ENCODE results near the gene BOD1L2. TPM values are rescaled to one million over a fixed set of nuclear protein-coding genes. Genes with fewer than 3 reads are reported as not detected.

BOD1L2 gene
- total RNA-seq, 2 experiments from 2014 or later = not detected

DNA sequence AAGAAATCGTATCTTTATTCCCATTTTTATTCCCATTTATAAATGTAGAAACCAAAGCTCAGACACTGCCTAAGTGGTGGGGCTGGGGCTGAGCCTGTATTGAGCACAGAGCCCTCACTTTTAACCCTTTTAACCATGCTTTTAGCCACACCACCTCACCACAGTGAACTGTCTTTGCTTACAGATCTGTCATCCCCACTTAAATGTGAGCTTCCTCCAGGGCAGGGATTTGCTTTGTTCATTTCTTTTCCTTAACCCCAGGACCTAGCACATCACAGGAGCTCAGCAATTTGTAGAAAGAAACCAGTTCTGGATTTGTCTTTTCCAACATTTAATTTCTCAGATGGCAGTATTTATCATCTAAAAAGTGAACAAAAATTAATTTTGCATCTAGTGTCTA lies 2.2 kb downstream of the BOD1L2 start:
- Mint-ChIP-seq H3K27ac (no peak overlapping the region), H3K27me3 (peaks cover 53% of the 10 kb centered on the region), H3K4me1 (ENCODE audit: low read depth) (no peaks in the 10 kb centered on the region), H3K9me3 (no peaks in the 10 kb centered on the region), H3K36me3 (ENCODE audit: low read depth) (no peaks in the 10 kb centered on the region), H3K4me3 (no peak overlapping the region)
- intact Hi-C loops (cut with DNase I, micrococcal nuclease) = no loop called here
- TF ChIP-seq, protein P1, sequence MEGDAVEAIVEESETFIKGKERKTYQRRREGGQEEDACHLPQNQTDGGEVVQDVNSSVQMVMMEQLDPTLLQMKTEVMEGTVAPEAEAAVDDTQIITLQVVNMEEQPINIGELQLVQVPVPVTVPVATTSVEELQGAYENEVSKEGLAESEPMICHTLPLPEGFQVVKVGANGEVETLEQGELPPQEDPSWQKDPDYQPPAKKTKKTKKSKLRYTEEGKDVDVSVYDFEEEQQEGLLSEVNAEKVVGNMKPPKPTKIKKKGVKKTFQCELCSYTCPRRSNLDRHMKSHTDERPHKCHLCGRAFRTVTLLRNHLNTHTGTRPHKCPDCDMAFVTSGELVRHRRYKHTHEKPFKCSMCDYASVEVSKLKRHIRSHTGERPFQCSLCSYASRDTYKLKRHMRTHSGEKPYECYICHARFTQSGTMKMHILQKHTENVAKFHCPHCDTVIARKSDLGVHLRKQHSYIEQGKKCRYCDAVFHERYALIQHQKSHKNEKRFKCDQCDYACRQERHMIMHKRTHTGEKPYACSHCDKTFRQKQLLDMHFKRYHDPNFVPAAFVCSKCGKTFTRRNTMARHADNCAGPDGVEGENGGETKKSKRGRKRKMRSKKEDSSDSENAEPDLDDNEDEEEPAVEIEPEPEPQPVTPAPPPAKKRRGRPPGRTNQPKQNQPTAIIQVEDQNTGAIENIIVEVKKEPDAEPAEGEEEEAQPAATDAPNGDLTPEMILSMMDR (IDR thresholded peaks at IDR 0.05) = no peak
- Histone ChIP-seq H3K27me3 (ENCODE audit: control insufficient read depth in 1 of 2, insufficient read depth in 2 of 2, low read length in 2 of 2) (peaks cover 10 to 16% of the 10 kb centered on the region in 2 experiments), H3K27ac (ENCODE audit: low read depth in 1 of 2, low read length in 2 of 2) (no peak overlapping the region), H3K4me1 (ENCODE audit: insufficient read depth, low read length) (no peaks in the 10 kb centered on the region), H3K36me3 (ENCODE audit: insufficient read depth, low read length) (no peaks in the 10 kb centered on the region), H3K9me3 (ENCODE audit: control insufficient read depth in 1 of 2, insufficient read depth in 1 of 2, low read length in 2 of 2) (peaks cover 0 to 18% of the 10 kb centered on the region in 2 experiments), H3K4me3 (ENCODE audit: low read length) (no peak overlapping the region)
- ChIA-PET CTCF (no interaction called here), POLR2A (no interaction called here)
- DNase-seq (no peak), ATAC-seq (ENCODE audit: poor library complexity) (no peak)

DNA sequence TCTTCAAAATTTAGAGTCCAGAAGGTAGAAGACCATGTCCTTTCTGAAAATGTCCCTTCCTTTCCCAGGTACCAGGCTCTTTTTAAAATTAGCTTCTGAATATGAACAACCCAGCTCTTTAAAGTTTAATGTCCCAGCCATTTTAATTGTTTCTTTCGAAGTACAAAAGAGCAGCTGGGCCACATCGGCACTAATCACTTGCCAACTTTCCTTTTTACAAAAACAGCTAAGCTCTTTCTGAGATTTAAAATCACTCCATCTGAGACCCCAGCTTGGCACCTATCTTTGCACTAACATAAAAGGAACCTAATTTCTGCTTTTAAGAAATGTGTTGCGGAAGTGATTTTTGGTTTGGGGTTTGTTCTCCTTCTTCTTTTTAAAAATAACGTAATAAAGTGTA lies 2.6 kb downstream of the BOD1L2 start:
- H3K4me1 Mint-ChIP-seq (ENCODE audit: low read depth) = no peaks in the 10 kb centered on the region
- ChIA-PET POLR2A (no interaction called here), CTCF (no interaction called here)
- H3K4me1 ChIP-seq (ENCODE audit: insufficient read depth, low read length) = no peaks in the 10 kb centered on the region
- ATAC-seq (ENCODE audit: poor library complexity) (no peak), DNase-seq (no peak)
- H3K36me3 ChIP-seq (ENCODE audit: insufficient read depth, low read length) = no peaks in the 10 kb centered on the region
- peaks cover 0 to 22% of the 10 kb centered on the region in 2 experiments for H3K9me3 ChIP-seq (ENCODE audit: control insufficient read depth in 1 of 2, insufficient read depth in 1 of 2, low read length in 2 of 2)
- no peak overlapping the region for H3K27ac ChIP-seq (ENCODE audit: low read depth in 1 of 2, low read length in 2 of 2)
- H3K27ac Mint-ChIP-seq = no peak overlapping the region
- no peaks in the 10 kb centered on the region for H3K36me3 Mint-ChIP-seq (ENCODE audit: low read depth)
- TF ChIP-seq, protein P1 (IDR thresholded peaks at IDR 0.05) = no peak
- H3K9me3 Mint-ChIP-seq = no peaks in the 10 kb centered on the region
- intact Hi-C loops (cut with DNase I, micrococcal nuclease) = no loop called here
- no peak overlapping the region for H3K4me3 Mint-ChIP-seq
- no peak overlapping the region for H3K4me3 ChIP-seq (ENCODE audit: low read length)
- H3K27me3 ChIP-seq (ENCODE audit: control insufficient read depth in 1 of 2, insufficient read depth in 2 of 2, low read length in 2 of 2) = peaks cover 10 to 16% of the 10 kb centered on the region in 2 experiments
- peaks cover 48% of the 10 kb centered on the region for H3K27me3 Mint-ChIP-seq

DNA sequence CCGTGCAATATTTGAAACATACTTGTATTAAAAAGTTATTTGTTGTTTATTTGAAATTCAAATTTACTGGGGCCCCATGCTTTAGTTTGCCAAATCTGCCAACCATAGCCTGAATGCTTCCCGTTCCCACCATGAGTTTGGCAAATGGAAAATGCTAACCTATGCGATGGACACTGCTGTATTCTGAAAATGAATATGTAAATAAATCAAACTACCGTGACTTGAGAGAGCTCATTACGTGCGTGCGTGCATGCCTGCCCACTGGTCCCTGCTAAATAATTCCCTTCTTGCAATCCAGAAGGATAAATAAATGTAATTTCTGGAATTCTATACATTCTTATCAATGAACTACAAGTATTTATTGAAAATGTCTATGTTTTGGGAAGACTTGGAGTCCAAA lies 3.2 kb downstream of the BOD1L2 start:
- no peaks in the 10 kb centered on the region for H3K4me1 ChIP-seq (ENCODE audit: insufficient read depth, low read length)
- H3K27ac ChIP-seq (ENCODE audit: low read depth in 1 of 2, low read length in 2 of 2) = no peak overlapping the region
- H3K36me3 Mint-ChIP-seq (ENCODE audit: low read depth) = no peaks in the 10 kb centered on the region
- intact Hi-C loops (cut with DNase I, micrococcal nuclease) = no loop called here
- H3K4me3 ChIP-seq (ENCODE audit: low read length) = no peak overlapping the region
- CTCF ChIA-PET = no interaction called here
- H3K4me1 Mint-ChIP-seq (ENCODE audit: low read depth) = no peaks in the 10 kb centered on the region
- no peak overlapping the region for H3K27ac Mint-ChIP-seq
- DNase-seq (no peak), ATAC-seq (ENCODE audit: poor library complexity) (no peak)
- TF ChIP-seq, protein P1 (IDR thresholded peaks at IDR 0.05) = no peak
- H3K36me3 ChIP-seq (ENCODE audit: insufficient read depth, low read length) = no peaks in the 10 kb centered on the region
- H3K27me3 Mint-ChIP-seq = peaks cover 48% of the 10 kb centered on the region
- POLR2A ChIA-PET = no interaction called here
- H3K9me3 Mint-ChIP-seq = no peaks in the 10 kb centered on the region
- peaks cover 10 to 16% of the 10 kb centered on the region in 2 experiments for H3K27me3 ChIP-seq (ENCODE audit: control insufficient read depth in 1 of 2, insufficient read depth in 2 of 2, low read length in 2 of 2)
- no peak overlapping the region for H3K4me3 Mint-ChIP-seq
- H3K9me3 ChIP-seq (ENCODE audit: control insufficient read depth in 1 of 2, insufficient read depth in 1 of 2, low read length in 2 of 2) = peaks cover 0 to 24% of the 10 kb centered on the region in 2 experiments
